Measurements from ENCODE around the gene RAB1B.
A peak's percentile ranks its signal among the peaks of the same experiment; 100 is the strongest.

GRCh38 chr11:66321606-66322005 is 53.2 kb downstream of the RAB1B start:
- TF ChIP-seq CTCF (conservative IDR thresholded peaks at IDR 0.05) (no peak), ZFX (IDR thresholded peaks at IDR 0.05) (0 out of 2 replicates have a peak, but pooled peaks have one; percentile 15)
